HFFc6 (cell line): Measurements from ENCODE around the gene LECT2. TPM values are rescaled to one million over a fixed set of nuclear protein-coding genes. Genes with fewer than 3 reads are reported as not detected.

Source experiments
- DNase-seq: peaks from one replicate; pipeline ENCODE4 v3.0.0-alpha.2; 2018
- H3K27ac Mint-ChIP-seq: 2 replicates; pipeline ENCODE4 v1.8.0; 2020; ENCODE audit warnings: mild to moderate bottlenecking, mixed read lengths
- H3K27me3 Mint-ChIP-seq: 2 replicates; pipeline ENCODE4 v1.8.0; 2021; ENCODE audit warnings: mild to moderate bottlenecking, moderate library complexity, mixed read lengths; ENCODE audit not compliant: insufficient read depth
- H3K36me3 Mint-ChIP-seq: 2 replicates; pipeline ENCODE4 v1.8.0; 2021; ENCODE audit warnings: low read depth, mixed read lengths
- H3K4me1 Mint-ChIP-seq: 2 replicates; pipeline ENCODE4 v1.8.0; 2020; ENCODE audit warnings: low read depth, mixed read lengths
- H3K4me3 Mint-ChIP-seq: 2 replicates; pipeline ENCODE4 v1.8.0; 2020; ENCODE audit warnings: mild to moderate bottlenecking, moderate library complexity, mixed read lengths
- H3K9me3 Mint-ChIP-seq: 2 replicates; pipeline ENCODE4 v1.8.0; 2020; ENCODE audit warnings: mild to moderate bottlenecking, mixed read lengths
- CTCF ChIP-seq: fragments of 200-600 bp; sonication (generic); IDR thresholded peaks from 2 replicates; pipeline ENCODE4 v1.5.0; 2021; ENCODE audit warnings: antibody characterized with exemption, mild to moderate bottlenecking
- total RNA-seq, 6 experiments: library from RNA; stranded (reverse); fragmentation: NEBNext Ultra II Directional; extraction: Animal tissue kit (Norgen Biotek cat#: 25700); gene quantifications; 2 replicates in 1 of 6; 3 replicates in 5 of 6; pipeline ENCODE4 v1.2.3, GENCODE V29; 2021

The LECT2 gene
- total RNA-seq, 6 experiments from 2014 or later: not detected

- H3K4me1 Mint-ChIP-seq: peaks cover 11% of the 10 kb centered on the region
- no peak overlapping the region for H3K27ac Mint-ChIP-seq
- no peak for TF ChIP-seq CTCF
- no peaks in the 10 kb centered on the region for H3K36me3 Mint-ChIP-seq
- H3K4me3 Mint-ChIP-seq: no peak overlapping the region
- H3K9me3 Mint-ChIP-seq: no peaks in the 10 kb centered on the region
- no peak for DNase-seq
- no peaks in the 10 kb centered on the region for H3K27me3 Mint-ChIP-seq
Measured at GRCh38 chr5:135965504-135965903, 10.7 kb upstream of the LECT2 start.

GRCh38 chr5:135964670-135965320 lies 10.0 kb upstream of the LECT2 start:
- peak; percentile 28 for DNase-seq
- H3K4me3 Mint-ChIP-seq: no peak overlapping the region
- H3K27ac Mint-ChIP-seq: no peak overlapping the region
- no peaks in the 10 kb centered on the region for H3K9me3 Mint-ChIP-seq
- no peaks in the 10 kb centered on the region for H3K36me3 Mint-ChIP-seq
- TF ChIP-seq CTCF: no peak
- H3K27me3 Mint-ChIP-seq: no peaks in the 10 kb centered on the region
- peaks cover 11% of the 10 kb centered on the region for H3K4me1 Mint-ChIP-seq

GRCh38 chr5:135955525-135955924 lies 742 bp upstream of the LECT2 start:
- H3K27ac Mint-ChIP-seq: no peak overlapping the region
- no peaks in the 10 kb centered on the region for H3K36me3 Mint-ChIP-seq
- no peaks in the 10 kb centered on the region for H3K9me3 Mint-ChIP-seq
- DNase-seq: no peak
- H3K4me3 Mint-ChIP-seq: no peak overlapping the region
- no peak for TF ChIP-seq CTCF
- peaks cover 20% of the 10 kb centered on the region for H3K4me1 Mint-ChIP-seq
- H3K27me3 Mint-ChIP-seq: peaks cover 1% of the 10 kb centered on the region; the same call in 1 of the 2 replicates

- Mint-ChIP-seq H3K27ac (no peak overlapping the region), H3K4me3 (no peak overlapping the region), H3K4me1 (peaks cover 28% of the 10 kb centered on the region), H3K36me3 (no peaks in the 10 kb centered on the region), H3K27me3 (peaks cover 1% of the 10 kb centered on the region; the same call in 1 of the 2 replicates), H3K9me3 (no peaks in the 10 kb centered on the region)
- no peak for DNase-seq
- no peak for TF ChIP-seq CTCF
Measured at GRCh38 chr5:135953850-135954249, 933 bp downstream of the LECT2 start.

- no peaks in the 10 kb centered on the region for H3K36me3 Mint-ChIP-seq
- no peaks in the 10 kb centered on the region; the same call in 1 of the 2 replicates for H3K27me3 Mint-ChIP-seq
- no peaks in the 10 kb centered on the region for H3K9me3 Mint-ChIP-seq
- H3K4me3 Mint-ChIP-seq: no peak overlapping the region
- no peak overlapping the region for H3K27ac Mint-ChIP-seq
- TF ChIP-seq CTCF: no peak
- H3K4me1 Mint-ChIP-seq: peaks cover 22% of the 10 kb centered on the region
- no peak for DNase-seq
Measured at GRCh38 chr5:135952683-135953082, 2.1 kb downstream of the LECT2 start.
